ENCODE measurements around the gene SLC6A6. TPM values are rescaled to one million over a fixed set of nuclear protein-coding genes. Genes with fewer than 3 reads are reported as not detected.

The SLC6A6 gene
- polyA plus RNA-seq (ENCODE audit: insufficient read length in 12 of 12): 10 to 100 TPM in 1 of 12 donors, 1 to 10 TPM in 10, not detected in 1; 2.7 to 15.2 (median 4.2) TPM
- long read RNA-seq, donor 1: 0 reads
- long read RNA-seq, donor 2: 0 reads
- long read RNA-seq, donor 3: 0 reads
- long read RNA-seq, donor 4: 0 reads
- long read RNA-seq, donor 5: 0 reads
- long read RNA-seq, donor 6: 0 reads
- long read RNA-seq, donor 7, partial matches to known transcripts: 0 of 1 reads
- long read RNA-seq, donor 7, other reads (novel, unspliced or antisense): 0 of 1 reads
- long read RNA-seq, donor 8: 0 reads
- long read RNA-seq, donor 9: 0 reads
- long read RNA-seq, donor 10: 0 reads
- long read RNA-seq, donor 11: 0 reads

GRCh38 chr3:14402304-14402811 lies at the start of gene SLC6A6:
TSS of gene SLC6A6 (plus strand) at chr3:14402606. CDS start at chr3:14443635, 41,029 bp downstream.
- DNase-seq: peak; percentile 88

- DNase-seq: no peak
Measured at GRCh38 chr3:14353502-14353901, 48.9 kb upstream of the SLC6A6 start.

- DNase-seq: no peak
Measured at GRCh38 chr3:14357463-14357862, 44.9 kb upstream of the SLC6A6 start.

GRCh38 chr3:14358426-14359211 lies 43.8 kb upstream of the SLC6A6 start:
- peak; percentile 34 for DNase-seq

GRCh38 chr3:14359348-14359747 lies 43.1 kb upstream of the SLC6A6 start:
- DNase-seq: no peak

- no peak for DNase-seq
Measured at GRCh38 chr3:14360123-14360881, 42.1 kb upstream of the SLC6A6 start.

- no peak for DNase-seq
Measured at GRCh38 chr3:14361068-14361677, 41.2 kb upstream of the SLC6A6 start.

- no peak for DNase-seq
Measured at GRCh38 chr3:14362890-14363289, 39.5 kb upstream of the SLC6A6 start.

GRCh38 chr3:14363379-14363778 lies 39.0 kb upstream of the SLC6A6 start:
- DNase-seq: no peak

- no peak for DNase-seq
Measured at GRCh38 chr3:14363991-14364390, 38.4 kb upstream of the SLC6A6 start.

GRCh38 chr3:14364580-14365292 lies 37.7 kb upstream of the SLC6A6 start:
- DNase-seq: no peak

- no peak for DNase-seq
Measured at GRCh38 chr3:14366248-14366647, 36.2 kb upstream of the SLC6A6 start.

GRCh38 chr3:14366915-14367823 lies 35.2 kb upstream of the SLC6A6 start:
- DNase-seq: no peak

GRCh38 chr3:14368146-14368545 lies 34.3 kb upstream of the SLC6A6 start:
- no peak for DNase-seq

- no peak for DNase-seq
Measured at GRCh38 chr3:14368885-14369284, 33.5 kb upstream of the SLC6A6 start.

GRCh38 chr3:14369675-14370669 lies 32.4 kb upstream of the SLC6A6 start:
- DNase-seq: no peak

GRCh38 chr3:14370720-14371572 lies 31.5 kb upstream of the SLC6A6 start:
- DNase-seq: no peak

All from muscle of arm (tissue), 14 donors.